CD4-positive, alpha-beta T cell treated with Interleukin-10 for 1 hour (primary cell): Measurements from ENCODE around the gene ZNF362.

Experiments used
- DNase-seq: peaks from one replicate; pipeline ENCODE4 v3.0.0-alpha.2; 2020

ZNF362 gene

DNA sequence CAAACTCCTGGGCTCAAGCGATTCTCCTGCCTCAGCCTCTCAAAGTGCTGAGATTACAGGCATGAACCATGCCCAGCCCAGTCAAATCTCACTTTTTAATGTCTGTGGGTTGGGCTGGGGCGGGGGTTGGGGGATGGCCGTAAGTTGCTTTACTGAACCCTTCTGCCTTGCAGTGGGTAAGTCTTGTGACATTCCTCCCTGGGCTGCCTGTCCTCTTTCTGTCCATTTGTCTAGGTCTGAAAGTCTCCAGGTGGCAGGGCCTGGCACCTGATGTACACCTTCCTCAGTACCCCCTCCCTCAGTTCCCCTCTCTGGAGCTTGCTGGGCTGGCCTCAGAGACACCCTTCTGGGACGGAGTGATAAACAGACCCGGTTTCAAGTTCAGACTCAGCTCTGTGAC lies 13.3 kb downstream of the ZNF362 start:
- no peak for DNase-seq

- no peak for DNase-seq
Measured at GRCh38 chr1:33270379-33270778, 14.1 kb downstream of the ZNF362 start.

DNA sequence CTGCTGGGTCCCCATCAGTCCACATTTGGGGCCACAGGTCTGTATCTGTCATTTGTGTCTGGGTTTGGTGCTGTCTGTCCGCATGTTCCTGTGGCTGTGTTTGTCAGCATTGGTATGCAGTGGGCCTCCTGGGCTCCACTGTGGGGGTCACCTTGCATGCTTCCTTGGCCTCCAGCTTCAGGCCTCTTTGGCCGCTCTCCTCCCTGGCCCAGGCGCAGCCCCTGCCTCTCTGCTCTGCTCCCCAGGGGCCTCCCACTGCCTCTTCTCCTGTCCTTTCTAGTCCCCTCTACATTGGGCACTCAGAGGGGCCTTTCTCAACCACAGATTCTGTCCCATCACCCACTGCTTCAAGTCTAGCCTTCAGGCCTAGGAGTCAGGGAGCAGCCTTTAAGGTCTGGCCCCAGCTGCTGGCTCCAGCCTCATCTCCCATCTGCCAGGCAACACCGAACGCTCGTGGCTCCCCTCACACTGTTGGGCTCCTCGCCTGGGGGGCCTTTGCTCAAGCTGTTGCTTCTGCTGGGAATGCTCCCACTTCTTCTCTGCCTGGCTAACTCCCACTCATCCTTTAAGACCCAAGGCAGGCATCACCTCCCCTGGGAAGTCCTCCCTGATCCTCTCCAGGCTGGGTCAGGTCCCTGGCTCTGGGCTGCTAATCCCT lies 14.6 kb downstream of the ZNF362 start:
- DNase-seq: no peak

DNA sequence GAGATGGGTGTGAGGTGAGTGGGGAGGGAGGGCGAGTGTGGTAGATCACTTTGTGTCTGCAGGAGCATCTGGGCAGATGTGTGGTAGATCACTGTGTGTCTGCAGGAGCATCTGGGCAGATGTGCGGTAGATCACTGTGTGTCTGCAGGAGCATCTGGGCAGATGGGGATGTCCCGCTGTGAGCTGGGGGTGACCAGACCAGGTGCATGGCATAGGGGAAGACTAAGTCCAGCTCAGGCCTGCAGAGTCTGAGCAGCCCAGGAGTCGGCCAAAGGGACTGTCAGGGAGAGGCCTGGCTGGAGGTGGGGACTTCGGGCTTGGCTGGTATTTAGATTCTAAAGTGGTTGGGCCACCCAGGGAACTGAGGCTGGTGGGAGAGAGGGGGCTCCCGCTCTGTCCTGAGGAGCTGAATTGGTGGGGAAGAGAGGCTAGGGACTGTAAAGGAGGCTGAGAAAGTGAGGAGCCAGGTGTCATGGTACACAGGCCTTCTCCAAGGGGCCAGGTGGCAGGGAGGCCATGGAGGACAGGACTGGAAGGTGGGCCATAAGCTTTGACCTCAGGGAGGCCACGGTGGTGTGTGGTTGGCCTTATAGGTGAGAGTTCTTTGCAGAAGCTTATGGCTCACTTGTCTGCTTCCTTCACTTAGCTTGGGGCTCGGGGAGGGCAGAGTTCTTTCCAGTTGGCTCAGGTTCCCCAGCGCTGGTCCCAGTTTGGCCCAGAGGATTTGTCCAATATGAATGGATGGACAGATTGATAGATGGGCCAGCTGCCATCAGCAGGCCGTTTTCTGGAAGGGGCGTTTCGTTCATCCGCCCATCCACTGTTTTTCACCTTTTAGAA lies 15.6 kb downstream of the ZNF362 start:
- DNase-seq: no peak

- no peak for DNase-seq
Measured at GRCh38 chr1:33272509-33272908, 16.2 kb downstream of the ZNF362 start.

GRCh38 chr1:33272930-33273329 lies 16.6 kb downstream of the ZNF362 start:
- no peak for DNase-seq

DNA sequence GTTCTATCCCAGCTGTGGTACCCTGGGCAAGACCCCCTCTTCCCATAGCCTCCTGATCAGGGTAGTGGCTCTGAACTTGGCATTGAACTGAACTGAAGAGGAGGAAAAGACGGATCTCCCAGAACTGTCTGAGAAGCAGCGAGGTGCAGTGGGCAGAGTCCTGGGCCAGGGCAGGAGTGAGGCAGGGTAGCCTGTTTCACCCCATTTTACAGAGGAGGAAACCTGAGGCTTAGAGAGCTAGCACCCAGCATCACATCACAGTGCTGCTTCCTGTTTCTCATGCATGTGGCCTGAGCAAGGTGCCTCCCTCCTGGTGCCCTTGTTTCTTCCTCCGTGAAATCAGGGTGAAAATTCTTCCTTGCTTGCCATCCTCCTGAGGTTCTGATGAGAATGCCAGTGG lies 17.1 kb downstream of the ZNF362 start:
- peak; percentile 36 for DNase-seq

- DNase-seq: no peak
Measured at GRCh38 chr1:33273961-33274371, 17.7 kb downstream of the ZNF362 start.

GRCh38 chr1:33274446-33274845 lies 18.2 kb downstream of the ZNF362 start:
- no peak for DNase-seq

DNA sequence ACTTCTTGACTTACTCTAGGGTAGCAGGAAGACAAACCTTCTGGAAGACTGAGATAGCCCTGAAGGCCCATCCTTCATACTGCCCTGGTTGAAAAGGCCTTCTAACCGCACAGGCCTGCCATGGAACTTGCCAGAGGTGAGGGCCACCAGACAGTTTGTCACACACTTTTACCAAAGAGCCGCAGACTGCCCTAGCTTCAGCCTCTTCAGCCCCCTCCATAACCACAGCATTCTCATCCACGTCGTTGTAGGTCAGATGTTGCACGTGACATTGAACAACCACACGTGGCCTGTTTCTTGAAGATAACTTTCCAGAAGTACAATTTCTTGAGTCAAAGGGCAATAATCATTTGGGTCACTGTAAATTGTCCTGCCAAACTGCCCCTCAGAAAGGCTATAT lies 18.9 kb downstream of the ZNF362 start:
- no peak for DNase-seq

- no peak for DNase-seq
Measured at GRCh38 chr1:33275706-33276572, 19.6 kb downstream of the ZNF362 start.

- DNase-seq: no peak
Measured at GRCh38 chr1:33276573-33277298, 20.4 kb downstream of the ZNF362 start.

DNA sequence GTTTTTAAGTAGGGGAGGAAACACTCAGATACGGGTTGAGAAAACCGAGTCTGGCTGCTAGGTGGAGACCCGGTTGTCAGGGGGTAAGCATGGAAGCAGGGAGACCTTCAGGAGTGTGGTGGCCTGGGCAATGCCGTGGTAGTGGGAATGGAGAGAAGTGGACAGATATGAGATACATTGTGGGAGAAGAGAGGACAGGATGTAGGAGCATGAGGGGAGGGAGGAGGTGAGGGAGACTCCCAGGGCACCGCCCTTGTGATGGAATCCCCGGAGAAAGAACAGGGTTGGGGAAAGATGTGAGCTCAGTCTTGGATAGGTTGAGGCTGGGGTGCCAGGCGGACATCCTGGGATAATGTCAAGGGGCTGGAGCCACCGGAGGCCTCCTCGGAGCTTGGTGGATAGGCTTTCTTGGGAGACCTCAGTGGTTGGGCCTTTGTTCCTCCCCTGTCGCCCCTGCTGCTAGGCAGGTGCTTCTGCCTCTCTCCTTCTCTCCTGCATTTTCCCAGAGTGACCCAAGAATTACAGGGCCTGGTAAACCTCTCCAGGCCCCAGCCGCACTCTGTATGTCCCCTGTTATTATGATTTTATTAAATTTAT lies 21.3 kb downstream of the ZNF362 start:
- no peak for DNase-seq

DNA sequence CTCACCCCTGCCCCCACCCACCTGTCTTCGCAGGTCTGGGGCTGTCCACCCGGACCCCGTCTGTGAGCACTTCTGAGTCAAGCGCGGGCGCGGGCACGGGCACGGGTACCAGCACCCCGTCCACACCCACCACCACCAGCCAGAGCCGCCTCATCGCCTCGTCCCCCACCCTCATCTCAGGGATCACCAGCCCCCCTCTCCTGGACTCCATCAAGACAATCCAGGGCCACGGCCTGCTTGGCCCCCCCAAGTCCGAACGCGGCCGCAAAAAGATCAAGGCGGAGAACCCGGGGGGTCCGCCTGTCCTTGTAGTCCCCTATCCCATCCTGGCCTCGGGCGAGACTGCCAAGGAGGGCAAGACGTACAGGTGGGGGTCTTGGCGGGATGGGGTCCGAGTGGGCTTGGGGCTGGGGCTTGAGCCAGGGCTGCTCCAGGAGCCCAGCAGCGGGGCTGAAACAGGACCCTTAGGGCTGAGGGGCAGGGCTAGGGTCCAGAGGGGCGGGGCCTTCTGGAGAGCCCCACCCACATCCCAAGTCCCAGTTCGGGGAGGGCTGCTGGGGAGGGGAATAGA lies 23.9 kb downstream of the ZNF362 start:
- no peak for DNase-seq

GRCh38 chr1:33281554-33282303 lies 25.4 kb downstream of the ZNF362 start:
- DNase-seq: no peak

GRCh38 chr1:33282791-33283190 lies 26.5 kb downstream of the ZNF362 start:
- no peak for DNase-seq

DNA sequence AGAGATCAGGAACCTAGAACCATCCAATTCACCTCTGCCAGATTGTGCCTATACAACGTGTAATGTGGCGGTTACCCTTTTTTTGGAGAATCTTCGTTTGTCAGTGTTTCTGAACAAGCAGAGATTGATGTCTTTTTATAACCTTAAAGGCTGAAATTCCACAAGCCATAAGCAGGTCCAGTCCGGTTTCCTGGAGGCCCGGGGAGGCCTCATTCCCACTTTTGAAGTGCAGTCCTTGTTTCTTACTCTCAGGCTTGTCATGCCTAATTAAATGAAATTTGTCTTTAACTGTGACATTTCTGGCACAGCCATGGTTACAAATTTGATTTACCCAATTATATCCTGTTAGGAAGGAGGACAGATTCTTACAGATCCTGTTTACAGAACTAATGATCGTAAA lies 27.8 kb downstream of the ZNF362 start:
- DNase-seq: no peak

- no peak for DNase-seq
Measured at GRCh38 chr1:33286451-33287185, 30.3 kb downstream of the ZNF362 start.

DNA sequence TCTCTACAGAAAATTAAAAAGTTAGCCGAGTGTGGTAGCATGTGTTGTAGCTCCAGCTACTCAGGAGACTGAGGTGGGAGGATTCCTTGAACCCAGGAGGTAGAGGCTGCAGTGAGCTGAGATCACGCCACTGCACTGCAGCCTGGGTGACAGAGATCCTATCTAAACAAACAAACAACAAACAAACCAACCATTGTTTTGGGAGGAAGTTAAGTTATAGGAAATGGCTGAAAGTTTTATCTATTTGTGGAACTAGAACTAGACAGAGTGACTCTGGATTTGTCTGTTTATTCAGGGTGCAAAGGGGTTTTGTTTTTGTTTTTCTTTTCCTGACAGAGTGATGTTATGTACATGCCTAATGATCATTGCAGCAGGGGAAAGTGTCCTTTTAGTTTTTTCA lies 31.0 kb downstream of the ZNF362 start:
- no peak for DNase-seq
